GM15510 (cell line): ENCODE data around the gene XIST.

Source experiments
- POLR2A ChIP-seq: IDR thresholded peaks from 3 replicates; pipeline ENCODE4 v1.6.1; 2011; ENCODE audit warnings: borderline replicate concordance; ENCODE audit not compliant: insufficient read length; ENCODE audit errors: extremely low read depth

Gene XIST

DNA sequence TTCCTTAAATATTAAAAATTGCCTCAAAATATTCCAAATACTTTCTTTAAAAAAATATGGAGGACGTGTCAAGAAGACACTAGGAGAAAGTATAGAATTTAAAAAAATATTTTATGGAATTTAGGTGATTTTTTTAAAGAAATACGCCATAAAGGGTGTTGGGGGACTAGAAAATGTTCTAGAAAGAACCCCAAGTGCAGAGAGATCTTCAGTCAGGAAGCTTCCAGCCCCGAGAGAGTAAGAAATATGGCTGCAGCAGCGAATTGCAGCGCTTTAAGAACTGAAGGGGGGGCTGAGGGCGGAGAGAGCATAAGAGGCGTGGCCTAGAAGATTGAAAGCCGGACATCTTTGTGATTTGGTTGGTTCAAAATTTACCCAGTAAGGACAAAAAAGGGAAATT, at the start of gene XIST:
Gene XIST, minus strand, starts transcription at position 248 of the 400 bp plus-strand sequence.
- TF ChIP-seq POLR2A: peak; percentile 69

DNA sequence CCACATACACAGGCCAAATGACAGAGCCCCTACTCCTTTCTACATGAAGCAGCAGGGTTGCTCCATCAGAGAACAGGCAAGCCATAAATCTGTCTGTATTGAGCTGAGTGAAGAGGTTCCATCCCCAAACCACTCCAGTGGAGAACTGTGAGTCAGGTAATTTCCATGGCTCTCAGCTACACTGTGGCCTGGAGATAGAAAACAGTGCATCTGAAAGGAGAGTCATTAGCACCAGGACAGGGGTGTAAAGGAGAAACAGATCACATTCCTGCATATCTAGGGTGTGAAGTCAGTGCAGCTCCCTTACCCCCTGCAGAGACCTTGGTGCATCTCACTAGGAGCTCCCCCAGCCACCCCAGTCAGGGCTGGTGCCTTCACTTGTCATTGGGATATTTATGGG, 25.2 kb upstream of the XIST start:
- no peak for TF ChIP-seq POLR2A

DNA sequence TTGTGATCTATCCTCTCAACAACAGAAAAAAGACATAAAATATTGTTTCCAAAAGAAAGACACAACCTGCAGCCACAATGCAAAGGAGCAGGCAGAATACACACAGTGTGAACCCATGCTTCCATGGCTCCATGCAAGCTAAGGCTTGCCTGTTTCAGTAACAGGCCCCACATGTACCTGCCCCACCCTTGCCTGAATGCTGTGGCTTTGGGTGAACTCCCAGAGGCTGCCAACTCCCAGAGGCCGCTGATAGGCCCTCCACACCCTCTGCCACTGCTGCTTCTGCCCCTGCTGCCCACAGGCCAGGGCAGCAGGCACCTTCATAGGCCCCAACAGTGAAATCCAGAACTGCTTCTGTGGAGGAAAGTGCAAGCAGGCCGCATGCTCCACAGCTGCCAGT, 24.4 kb upstream of the XIST start:
- TF ChIP-seq POLR2A: no peak

DNA sequence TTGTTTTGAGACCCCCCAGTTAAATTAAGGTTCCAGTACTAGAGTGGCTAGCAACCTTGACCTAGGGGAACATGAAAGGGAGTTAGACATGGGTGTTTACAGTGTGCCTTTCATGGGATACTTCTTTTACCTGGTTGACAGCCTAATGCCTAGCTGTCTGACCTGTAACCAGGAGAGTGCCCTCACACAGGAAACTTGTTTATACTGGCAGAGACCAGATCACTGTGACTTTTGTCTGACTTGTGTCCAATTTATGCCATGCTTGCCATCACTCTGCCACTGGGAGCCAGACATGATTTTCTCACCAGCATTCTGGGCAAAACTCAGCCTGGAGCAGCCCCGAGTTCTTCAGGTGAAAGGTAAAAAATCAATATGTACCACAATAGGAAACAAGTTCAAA, 16.4 kb upstream of the XIST start:
- TF ChIP-seq POLR2A: no peak

DNA sequence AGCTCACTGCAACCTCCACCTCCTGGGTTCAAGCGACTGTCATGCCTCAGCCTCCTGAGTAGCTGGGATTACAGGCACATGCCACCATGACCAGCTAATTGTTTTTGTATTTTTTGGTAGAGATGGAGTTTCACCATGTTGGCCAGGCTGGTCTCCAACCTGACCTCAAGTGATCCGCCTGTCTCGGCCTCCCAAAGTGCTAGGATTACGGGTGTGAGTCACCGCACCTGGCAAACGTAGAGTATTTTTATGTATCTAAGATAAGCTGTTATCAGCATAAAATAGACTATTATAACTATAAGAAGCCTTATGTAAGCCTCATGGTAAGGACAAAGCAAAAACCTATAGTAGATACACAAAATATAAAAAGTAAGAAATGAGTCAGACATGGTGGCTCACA, 14.6 kb upstream of the XIST start:
- TF ChIP-seq POLR2A: no peak

DNA sequence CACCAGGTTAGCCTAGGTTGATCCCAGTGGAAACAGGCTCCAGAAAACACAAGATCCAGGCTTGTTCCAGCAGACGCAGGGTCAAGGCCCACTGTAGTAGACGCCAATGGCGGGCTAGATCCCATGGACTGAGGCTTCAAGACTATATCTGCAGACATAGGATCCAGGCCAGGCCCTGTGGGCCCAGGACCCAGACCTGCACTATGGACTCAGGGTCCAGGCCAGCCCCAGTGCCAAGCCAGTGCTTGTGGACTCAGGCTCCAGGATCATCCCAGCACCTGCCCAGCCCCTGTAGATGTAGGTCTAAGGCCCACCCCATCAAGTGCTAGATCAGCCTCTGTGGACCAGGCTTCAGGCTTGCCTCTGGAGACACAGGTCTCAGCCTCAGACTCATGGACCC, 11.3 kb upstream of the XIST start:
- TF ChIP-seq POLR2A: no peak

DNA sequence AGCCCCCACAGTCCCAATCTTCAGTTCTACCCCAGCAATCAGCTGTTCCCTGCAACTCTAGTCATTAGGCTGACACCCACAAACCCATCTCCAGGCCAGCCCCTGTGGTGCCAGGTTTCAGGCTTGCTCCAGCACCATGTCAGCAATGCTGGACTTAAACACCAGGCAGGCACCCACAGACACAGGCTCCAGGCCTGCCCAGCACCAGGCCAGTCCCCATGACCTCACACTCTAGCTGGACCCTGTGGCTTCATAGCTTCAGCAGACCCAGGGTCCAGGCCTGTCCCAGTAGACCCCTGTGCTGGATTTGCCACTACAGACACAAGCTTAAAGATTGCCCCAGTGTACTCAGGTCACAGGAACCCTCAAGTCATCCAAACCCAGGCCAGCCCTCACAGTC, 10.8 kb upstream of the XIST start:
- no peak for TF ChIP-seq POLR2A

DNA sequence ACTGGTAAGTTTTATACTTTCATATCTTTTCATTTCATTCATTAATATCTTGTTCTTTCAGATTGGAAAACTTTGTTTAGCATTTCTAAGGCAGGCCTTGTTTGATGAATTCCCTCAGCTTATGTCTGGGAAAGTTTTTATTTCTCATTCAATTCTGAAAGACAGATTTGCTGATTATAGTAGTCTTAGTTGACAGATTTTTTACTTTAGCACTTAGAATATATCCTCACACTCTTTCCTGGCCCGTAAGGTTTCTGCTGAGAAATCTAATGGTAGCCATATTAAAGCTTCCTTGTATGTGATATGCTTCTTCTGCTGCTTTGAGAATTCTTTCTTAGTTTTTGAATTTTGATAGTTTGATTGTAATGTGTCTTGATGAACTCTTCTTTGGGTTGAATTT, 7.1 kb upstream of the XIST start:
- TF ChIP-seq POLR2A: no peak

DNA sequence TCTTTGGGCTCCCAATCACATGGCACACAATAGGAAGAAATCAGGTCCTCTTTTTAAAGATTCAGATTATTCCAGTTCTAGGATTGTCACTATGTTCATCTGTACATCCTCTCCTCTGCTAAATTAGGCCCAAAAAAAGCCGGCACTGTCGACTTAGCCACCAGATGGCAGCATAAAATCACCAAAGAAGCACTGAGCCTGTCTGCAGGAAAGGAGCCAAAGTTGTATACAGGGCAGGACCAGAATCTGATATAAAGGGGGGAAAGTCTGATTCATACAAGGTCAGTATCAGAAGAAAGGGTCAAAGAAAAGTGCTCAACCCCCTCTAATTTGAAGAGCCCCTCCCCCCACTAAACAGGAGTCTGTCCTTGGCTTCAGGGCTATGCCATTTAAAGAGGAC, 3.0 kb upstream of the XIST start:
- TF ChIP-seq POLR2A: no peak

DNA sequence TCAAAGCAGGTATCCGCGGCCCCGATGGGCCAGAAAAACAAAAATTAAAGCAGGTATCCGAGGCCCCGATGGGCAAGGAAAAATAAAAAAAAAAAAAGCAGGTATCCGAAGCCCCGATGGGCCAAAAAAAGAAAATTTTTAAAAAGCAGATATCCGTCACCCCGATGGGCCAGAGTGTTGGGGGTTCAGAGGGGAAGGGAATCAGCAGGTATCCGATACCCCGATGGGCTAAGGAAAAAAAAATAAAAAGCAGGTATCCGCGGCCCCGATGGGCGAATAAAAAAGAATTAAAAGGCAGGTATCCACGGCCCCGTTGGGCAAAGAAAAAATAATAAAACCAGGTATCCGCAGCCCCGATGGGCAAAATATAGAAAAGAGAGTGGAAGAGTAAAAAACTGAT, 492 bp downstream of the XIST start:
- TF ChIP-seq POLR2A: no peak

DNA sequence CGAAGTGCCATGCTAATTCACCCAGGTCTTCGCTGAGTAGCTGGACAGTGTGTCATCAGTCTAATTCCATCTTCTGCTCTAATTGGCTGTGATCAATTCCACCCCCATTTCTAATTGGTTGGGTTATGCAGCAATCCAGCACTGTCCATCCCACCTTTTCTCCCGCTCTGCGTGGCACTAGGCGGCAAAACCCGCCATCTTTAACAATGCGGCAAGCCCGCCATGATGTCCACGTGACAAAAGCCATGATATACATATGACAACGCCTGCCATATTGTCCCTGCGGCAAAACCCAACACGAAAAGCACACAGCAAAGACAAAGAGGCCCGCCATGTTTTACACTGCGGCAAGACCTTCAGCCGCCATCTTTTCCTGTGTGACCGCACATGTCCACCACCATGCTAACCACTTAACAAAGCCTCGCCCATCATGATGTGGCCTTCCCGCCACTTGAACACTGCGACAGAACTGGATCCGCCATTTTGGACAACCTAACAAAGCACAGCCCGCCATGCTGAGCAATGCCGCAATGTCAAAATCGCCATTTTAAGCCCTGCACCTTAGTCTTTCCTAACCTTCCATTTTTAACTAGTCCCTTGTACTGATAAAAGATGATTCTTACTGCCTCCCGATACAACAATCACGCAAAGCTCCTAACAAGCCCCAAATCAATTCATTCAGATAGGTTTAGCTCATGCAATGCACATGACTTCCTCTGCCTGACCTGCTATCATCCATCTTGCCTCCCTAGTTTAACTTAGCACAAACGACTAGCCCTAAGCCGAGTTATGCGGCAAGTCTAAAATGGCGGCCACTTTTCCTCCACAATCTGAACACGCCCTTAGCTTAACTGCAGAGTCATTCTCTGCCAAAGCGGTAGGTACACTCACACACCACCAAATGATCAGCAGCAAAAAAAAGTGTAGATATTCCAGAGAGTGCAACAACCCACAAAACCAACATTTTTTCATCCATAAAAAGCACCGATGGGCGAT, 1.2 kb downstream of the XIST start:
- peak; percentile 23 for TF ChIP-seq POLR2A

DNA sequence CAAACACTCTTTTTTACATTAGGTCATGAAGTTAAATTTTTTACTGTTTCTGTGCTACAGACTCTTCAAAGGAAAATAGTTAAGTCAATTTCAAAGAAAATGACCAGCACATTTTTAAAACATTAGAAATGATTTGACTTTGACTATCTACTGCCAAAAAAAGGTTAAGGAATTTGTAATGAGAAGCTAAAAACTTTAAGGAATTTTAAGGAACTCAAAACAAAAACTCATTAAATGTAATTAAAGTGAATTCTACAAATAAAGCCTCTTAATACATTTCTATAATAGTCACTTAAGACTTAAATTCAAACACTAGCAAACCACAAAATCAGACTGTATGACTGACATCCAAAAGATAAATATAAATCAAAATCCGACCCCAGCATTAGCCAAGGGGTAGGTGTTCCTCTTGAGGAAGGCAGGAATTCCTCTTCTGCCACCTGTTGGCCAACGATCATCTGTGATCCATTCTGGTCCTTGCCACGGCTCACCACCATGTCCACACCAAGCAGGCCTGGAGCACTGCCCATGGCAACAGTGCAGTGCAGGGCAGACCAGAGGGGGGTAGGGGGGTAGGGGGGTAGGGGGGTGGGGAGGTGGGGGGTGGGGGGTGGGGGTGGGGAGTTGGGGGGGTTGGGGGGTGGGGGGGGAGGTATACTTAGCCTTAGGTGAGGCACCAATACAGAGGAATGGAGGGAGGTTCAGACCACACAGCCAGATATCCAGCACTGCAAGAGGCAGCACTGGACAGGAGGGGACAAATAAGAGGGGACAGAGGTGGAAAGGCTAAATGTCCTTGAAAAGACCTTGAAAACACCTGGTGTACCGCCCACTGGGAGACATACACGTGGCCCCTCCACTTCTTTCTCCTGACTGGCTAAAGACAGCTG, 2.1 kb downstream of the XIST start:
- no peak for TF ChIP-seq POLR2A

DNA sequence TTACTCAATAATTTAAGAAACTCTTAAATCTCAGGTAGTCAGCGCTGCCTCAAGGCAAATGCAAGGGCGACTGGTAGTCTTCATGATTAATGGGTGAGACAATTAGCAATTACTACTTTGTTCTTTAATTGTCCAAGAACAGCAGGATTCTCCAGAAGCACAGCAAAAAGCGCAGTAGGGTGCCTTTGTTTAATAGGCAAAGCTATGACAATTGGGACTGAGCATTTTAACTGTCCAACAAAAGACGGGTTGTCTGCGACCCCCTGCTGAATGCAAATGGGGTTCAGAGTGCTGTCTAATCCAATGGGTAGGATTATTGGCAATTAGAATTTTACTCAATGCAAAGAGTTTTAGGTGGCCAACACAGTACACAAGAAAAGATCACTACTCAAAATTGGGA, 3.4 kb downstream of the XIST start:
- TF ChIP-seq POLR2A: no peak

DNA sequence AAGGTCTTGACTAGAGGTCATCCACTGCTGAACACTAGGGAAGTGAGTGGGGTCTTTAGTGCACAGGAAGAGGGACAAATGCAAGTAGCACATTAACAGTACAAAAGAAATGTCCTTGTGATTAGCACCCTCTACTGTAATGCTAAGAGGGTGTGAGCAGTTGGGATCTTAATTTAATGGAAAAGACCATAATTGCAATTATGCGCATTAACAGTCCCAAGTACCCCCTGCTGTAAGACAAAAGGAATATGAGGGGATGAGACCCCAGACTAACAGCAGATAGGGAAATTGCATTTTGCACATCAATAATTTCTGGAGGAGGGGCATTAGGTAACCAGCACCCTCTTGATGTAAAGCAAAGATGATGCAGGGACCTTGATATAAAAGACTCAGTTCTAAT, 4.5 kb downstream of the XIST start:
- no peak for TF ChIP-seq POLR2A

DNA sequence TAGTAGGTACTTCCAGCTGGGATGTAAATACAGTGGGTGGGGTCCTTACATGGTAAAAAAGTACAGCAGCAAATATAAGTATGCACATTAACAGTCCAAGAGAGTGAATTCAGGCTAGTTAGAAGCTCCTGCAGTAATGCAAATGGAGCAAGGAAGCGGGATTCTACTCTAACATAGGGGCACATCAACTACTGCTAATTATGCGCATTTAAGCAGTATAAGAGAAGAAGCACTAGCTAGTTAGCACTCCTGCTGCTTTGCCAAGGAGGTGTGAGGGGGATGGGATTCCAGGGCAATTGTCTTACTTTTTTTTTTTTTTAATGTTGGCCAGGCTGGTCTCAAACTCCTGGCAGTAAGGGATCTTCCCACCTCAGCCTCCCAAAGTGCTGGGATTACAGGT, 5.4 kb downstream of the XIST start:
- no peak for TF ChIP-seq POLR2A
